OCI-LY3 (cell line): ENCODE results near the gene EVX1.

ENCODE experiments used
- EZH2phosphoT487 ChIP-seq: fragments of 200-600 bp; shearing (Covaris generic); IDR thresholded peaks from 2 replicates; pipeline ENCODE4 v1.6.1; 2018; ENCODE audit warnings: antibody characterized with exemption, mixed run types, low read depth
- TF ChIP-seq, protein P1 (sequence below): fragments of 200-600, 300-600 bp; sonication (generic); IDR thresholded peaks from 2 replicates; pipeline ENCODE4 v1.5.1; 2014; ENCODE audit warnings: antibody characterized with exemption, low read length, low read depth

DNA sequence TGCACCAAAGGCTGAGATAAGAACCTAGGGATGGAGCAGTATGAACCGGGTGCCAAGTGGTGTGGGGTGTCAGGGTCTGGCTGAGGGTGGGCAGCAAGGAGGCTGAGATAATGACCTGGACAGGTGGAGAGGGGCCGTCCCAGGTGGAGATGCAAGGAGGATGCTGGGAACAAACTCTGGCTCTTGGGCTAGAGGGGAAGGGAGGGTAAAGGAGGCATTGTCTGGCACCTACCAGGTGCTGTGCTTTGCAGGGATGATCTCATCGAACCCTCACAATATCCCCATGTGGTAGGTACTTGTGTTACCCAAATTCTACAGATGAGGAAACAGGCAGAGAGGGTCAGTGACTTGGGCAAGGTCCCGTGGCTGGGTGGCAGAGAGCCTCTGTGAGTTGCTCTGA is 22.8 kb upstream of the EVX1 start:
- TF ChIP-seq, protein P1, sequence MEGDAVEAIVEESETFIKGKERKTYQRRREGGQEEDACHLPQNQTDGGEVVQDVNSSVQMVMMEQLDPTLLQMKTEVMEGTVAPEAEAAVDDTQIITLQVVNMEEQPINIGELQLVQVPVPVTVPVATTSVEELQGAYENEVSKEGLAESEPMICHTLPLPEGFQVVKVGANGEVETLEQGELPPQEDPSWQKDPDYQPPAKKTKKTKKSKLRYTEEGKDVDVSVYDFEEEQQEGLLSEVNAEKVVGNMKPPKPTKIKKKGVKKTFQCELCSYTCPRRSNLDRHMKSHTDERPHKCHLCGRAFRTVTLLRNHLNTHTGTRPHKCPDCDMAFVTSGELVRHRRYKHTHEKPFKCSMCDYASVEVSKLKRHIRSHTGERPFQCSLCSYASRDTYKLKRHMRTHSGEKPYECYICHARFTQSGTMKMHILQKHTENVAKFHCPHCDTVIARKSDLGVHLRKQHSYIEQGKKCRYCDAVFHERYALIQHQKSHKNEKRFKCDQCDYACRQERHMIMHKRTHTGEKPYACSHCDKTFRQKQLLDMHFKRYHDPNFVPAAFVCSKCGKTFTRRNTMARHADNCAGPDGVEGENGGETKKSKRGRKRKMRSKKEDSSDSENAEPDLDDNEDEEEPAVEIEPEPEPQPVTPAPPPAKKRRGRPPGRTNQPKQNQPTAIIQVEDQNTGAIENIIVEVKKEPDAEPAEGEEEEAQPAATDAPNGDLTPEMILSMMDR: no peak
- no peak for TF ChIP-seq EZH2phosphoT487
